Stimulated activated CD8-positive, alpha-beta memory T cell treated with anti-CD3 and anti-CD28 coated beads, Interleukin-4, amount 100 ng/mL, for 4 hours (primary cell): ENCODE measurements around the gene FBLN2.

ENCODE experiments used
- DNase-seq, 2 donors: peaks; one replicate each; pipeline ENCODE4 v3.0.0-alpha.2; 2020; ENCODE audit warnings: low read depth in 2 of 2, low spot score in 1 of 2

FBLN2 gene

DNA sequence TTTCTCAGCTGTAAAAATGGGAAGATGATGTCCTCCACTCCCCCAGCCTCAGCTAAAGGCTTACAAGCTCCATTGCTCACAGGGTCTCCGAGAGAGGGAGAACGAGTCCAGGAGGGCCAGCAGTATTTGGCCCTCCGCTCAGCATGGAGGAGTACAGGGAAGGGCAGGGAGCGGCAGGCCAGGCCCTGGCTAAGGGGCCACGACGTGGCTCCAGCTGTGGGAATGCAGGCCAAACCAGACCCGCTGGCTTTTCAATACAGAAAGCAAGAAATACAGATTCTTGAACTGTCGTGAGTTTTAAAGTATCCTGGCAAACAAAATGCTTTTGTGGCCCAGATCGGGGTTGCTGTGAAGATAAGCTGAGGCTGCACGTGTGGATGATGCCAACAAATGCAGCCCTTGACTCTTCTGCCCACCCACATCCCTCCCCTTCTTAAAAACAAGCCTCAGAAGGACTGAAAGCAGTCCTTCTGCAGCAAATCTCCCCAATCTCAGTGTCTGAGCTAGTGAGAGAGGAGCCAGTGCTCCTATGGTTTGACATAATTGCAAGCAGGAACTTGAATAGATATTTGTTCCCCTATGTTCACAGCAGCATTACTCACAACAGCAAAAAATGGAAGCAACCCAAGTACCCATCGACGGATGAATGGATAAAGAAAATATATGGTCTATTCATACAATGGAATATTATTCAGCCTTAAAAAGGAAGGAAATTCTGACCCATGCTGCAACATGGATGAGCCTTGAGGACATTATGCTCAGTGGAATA is 18.5 kb upstream of the FBLN2 start:
- no peak for DNase-seq

DNA sequence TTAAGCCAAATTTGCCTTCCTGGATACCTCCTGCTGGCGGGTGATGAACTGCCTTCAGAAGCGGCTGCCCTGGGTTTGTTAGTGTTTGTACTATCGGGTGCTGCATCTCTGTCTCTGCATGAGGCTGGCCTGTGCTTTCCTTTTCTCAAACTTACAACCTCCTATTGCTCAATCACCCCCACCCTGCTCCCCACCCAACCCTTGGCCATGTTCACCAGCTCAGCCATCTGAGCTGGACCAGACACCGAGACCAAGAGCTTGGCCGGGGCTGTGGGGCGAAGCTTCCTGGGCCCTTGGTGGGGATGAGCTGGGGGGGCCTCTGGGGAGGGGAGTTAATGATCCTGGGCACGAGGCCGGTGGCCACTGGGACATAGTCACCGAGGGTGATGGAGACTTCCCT is 16.8 kb upstream of the FBLN2 start:
- no peak for DNase-seq

DNA sequence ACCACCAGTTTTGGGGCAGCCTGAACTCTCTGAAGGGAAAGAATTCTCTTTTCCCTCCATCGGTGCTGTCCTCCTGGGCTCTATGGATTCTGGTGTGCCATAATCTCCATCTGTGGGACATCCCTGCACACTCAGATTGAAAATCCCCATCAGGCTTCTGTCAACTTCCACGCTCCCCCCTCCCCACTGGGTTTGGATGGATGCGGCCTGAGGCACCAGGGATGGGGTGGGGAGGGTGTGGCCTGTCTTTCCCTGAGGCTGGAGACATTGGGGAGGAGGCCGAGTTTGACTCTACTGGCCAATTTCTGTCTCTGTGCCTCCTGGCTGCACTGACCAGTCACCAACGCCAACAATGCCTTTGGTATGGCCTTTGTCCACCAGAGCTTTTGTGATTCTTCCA is 16.3 kb upstream of the FBLN2 start:
- no peak for DNase-seq

DNA sequence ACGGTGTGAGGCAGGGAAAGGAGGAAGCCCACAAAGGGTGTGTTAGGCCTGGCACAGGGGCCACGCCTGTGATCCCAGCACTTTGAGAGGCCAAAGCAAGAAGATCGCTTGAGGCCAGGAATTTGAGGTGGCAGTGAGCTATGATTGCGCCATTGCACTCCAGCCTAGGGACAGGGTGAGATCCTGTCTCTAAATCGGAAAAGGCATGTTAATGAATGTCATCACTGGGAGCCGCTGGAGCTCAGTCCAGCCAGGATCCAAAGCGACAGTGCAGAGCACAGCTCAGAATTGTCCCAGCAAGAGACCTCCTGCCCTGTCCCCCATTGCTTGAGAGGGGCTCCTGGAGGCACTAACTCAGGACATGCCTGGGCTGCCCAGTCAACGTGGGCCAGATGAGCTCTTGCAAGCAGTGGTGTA is 15.0 kb upstream of the FBLN2 start:
- DNase-seq: no peak

DNA sequence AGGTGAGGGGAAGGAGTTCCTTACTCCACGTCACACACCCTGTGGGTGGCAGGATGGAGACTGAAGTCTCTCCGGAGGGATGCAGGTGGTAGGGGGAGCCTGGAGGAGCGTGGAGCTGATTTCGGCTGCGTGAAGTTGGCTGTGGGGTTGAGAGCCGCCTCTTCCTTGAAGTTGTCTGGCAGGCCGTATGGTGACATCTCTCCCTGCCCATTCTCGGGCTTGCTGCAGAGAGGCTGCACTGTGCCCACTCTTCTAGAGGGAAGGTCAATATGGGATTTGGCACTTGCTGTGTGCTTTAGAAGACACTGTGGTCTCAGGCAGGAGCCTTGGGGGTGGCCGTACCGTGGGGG is 13.4 kb upstream of the FBLN2 start:
- no peak for DNase-seq

DNA sequence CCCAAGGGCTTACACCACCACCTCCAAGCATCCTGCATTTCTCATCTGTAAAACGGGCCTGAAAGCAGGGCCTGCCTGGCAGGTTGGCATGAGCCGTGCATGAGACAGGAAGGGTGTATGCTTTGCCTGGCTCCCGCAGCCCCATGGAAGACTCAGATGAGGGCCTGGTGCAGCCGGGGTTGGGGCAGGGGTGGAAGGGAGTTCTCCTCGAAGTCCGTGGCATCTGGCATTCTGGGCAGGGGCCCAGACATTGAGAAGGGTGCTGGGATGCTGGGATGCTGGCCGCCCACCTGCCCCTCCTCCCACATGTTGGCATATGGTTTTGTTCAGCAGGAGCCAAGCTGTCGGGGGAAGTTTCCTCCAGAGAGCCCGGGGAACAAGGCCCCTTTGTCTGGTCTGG is 13.0 kb upstream of the FBLN2 start:
- no peak for DNase-seq

DNA sequence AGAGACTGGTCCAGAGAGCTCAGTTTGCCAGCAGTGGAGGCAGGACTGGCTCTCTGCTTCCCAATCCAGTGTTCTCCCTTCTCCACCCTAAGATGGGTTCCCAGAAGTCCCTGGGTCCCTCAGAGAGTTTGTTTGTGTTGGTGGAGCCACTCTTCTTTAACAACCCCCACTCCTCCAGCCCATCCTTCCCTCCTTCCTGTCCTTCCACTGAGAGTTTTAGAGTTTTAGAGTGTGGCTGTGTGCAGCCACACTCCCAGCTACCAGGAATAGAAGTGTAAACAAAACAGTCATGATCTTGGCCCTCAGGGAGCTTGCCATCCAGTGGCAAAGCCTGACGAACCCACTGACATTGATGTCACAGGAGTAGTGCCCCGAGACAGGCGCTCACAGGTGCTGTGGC is 12.5 kb upstream of the FBLN2 start:
- DNase-seq: no peak

DNA sequence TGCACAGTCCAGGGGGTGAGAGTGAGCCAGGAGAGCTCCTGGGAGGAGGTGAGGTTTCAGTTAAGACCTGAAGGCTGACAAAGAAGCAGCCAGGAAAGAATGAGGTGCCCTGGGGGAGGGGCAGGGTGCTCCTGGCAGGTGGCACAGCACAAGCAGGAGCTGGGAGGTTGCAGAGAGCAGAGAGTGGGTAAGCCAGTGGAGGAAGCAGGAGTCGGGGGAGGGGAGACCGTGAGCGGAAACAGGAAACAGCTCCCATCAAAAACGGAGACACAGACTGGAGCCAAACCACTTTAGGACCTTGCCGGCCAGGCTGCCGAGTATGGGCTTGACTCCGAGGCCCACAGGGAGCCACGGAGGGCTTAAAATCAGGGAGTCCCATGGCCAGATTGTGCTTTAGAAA is 12.1 kb upstream of the FBLN2 start:
- DNase-seq: no peak

DNA sequence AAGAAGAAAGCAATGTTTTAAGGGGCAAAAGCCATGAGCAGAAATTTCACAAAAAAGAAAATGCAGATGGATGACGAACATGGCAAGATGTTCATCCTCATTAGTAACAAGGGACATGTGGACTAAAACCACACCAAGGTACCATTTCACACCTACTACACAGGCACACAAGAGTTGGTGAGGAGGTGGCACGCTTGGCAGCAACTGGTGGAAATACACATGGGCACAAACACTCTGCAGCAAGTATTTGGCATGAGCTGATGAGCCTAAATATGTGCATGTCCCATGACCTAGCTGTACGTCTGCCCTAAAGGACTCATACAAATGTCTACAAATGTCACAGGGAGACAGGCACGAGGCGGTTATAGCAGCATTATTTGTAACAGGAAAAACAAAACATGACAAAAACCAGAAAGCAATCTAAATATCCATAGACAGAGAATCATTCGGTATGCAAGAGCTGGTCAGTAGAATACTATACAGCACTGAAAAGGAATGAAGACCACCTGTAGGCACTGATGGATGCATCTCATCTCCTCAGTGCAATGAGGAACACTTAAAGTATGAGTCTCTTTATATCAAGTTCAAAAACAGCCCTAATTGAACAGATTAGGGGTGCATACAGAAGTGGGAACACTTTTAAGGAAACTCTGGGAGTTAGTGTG is 11.5 kb upstream of the FBLN2 start:
- DNase-seq: no peak

GRCh38 chr3:13537909-13538296 is 11.0 kb upstream of the FBLN2 start:
- no peak for DNase-seq

DNA sequence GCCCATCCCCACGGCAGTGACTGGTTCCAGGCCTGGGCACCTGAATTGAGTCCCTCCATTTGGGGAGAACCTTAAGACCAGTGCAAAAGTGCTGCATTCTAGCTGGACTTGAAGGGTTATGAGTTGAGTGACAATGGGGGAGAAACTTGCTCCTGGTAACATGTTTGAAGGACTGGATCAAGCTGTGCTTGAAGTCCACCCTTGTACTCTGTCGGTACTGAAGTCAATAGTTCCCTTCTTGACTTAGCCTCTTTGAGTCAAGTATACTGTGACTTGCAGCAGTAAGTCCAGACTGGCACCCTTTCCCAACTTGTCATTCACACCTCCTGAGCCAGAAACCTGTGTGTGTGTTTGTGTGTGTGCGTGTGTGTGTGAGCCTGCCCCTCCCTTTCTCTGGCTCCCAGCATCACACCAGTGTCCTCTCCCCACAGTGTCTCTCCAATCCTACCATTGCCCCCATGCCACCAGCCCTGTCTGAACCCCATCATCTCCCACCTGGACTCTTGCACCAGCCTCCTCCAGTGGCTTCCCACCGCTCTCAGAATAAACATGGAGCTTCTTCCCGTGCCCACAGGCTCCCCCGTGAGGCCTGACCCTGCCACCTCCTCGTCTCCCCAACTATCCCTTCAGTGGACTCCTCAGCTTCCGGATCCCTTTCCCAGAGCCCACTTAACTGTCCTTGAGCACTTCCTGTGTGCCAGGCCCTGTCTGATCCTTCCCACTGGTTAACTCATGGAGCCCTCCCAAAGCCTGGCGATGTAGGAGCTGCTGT is 10.2 kb upstream of the FBLN2 start:
- no peak for DNase-seq

- DNase-seq: no peak
These were observed 9.7 kb upstream of the FBLN2 start for GRCh38 chr3:13539292-13539638.

DNA sequence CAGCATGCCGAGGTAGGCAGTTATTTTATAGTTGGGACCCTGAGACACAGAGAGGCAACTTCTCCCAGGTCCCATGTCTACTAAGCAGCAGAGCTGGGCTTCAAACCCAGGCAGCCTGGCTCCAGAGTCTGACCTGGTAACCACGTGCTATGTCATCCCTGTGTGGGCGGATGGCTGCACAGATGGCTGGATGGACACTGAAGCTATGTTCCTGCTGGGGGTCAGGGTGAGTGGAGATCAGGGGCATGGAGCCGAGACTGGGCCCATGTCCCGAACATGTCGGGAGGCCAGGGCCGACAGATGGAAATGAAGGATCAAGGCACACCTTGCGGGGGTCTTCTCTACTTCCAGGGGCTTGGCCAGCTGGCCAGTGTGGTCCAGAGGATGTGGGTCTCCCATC is 9.3 kb upstream of the FBLN2 start:
- no peak for DNase-seq

GRCh38 chr3:13540297-13540995 is 8.5 kb upstream of the FBLN2 start:
- DNase-seq: no peak

DNA sequence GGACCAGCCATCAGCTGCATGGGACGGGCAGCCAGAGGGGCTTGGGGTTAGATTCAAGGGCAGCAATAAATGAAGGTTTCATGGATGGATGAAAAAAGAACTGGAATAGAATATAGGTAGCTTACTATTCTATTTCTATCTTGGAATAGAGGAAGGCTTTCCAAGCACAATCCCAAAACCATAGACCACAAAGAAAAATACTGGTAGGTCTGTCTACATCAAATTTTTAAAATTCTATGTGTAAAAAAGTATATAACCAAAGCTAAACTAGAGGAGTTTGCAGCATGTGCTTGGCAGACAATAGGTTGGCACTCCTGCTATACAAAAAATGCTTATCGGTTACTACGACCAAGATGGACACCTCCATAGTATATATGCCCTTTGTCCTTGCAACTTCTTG is 7.2 kb upstream of the FBLN2 start:
- no peak for DNase-seq

DNA sequence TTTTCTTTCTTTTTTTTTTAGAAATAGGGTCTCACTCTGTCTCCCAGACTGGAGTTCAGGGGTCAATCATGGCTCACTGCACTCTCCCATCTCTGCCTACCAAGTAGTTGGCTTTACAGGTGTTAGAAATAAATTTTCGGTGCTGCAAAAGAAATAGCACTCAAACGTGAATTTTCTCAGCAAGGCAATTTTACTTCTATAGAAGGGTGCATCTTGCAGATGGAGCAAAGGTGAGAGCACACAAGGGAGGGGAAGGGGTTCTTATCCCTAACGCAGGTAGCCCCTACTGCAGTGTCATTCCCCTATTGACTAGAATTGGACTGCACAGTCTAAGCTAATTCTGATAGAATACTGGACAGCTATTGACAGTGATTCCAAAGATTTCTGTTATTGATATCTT is 6.8 kb upstream of the FBLN2 start:
- no peak for DNase-seq

DNA sequence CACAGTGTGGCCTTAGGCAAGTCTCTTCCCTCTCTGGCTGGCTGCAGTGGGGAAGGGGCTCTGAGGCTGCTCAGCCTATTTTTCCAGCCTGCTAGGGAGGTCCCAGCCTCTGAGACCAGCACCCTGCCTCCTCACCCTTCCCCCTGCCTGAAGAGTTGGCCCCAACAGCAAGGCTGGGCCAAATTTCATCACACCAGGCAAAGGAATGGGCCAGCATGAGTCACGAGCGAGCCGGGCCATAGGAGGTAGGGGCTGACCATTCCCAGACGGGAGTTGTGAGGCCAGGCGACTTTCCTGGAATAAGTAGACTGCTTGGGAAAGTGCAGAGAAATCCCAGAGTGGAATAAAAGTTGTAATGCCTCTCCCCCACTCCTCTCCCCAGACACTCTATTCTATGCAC is 5.7 kb upstream of the FBLN2 start:
- DNase-seq: no peak

DNA sequence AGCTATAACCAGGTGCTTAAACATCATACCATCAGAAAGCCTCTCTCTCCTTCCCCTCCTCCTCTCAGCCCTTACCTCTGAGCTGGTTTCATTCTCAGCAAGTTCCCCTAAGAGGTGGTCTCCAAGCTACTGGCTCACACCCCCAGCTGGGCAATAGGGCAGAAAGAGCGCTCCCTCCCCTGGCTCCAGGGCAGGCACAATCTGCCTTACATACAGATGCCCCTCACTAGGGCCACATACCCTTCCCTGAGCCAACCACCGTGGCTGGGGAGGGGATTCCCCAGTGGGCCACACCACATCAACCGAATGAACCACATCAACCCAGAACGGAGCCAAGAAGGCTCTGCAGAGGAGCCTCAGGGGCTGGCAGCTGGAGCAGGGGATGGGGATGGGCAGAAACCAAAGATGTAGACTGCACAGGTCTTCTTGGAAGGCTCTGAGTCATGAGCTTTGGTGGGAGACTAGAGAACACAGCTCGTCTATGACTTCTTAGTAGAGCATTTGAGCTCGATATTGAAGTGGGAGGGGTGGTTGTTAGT is 4.6 kb upstream of the FBLN2 start:
- DNase-seq: peak; percentile 7 to 28

- DNase-seq: no peak
These were observed 3.8 kb upstream of the FBLN2 start for GRCh38 chr3:13544951-13545651.

DNA sequence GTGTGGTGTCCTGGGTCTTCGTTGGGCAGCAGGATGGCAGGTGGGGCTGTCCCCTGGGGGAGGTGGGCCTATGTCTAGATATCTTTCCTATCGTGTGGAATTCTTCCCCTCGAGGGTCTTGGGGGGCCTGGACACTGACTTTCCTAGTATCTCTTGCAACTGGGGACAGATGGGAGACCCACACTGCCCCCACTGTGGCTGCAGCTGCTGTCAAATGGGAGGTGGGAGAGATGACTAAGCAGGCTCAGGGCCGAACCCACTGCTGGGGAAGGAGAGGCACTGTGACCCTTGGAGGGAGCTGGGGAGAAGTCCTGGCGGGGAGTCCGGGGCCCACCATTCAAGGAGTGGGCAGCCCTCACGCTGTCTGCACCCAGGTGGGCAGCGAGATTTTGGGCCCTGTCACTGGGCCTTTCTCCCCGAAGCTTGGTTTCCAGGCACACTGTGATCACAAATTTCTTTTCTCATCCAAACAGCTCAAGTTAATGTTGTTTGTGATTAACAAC is 2.9 kb upstream of the FBLN2 start:
- DNase-seq: no peak

- DNase-seq: no peak
These were observed 2.2 kb upstream of the FBLN2 start for GRCh38 chr3:13546667-13547171.
